OCI-LY3 (cell line): ENCODE measurements around the gene BCL2L15.

Experiments
- EZH2phosphoT487 ChIP-seq: fragments of 200-600 bp; shearing (Covaris generic); IDR thresholded peaks from 2 replicates; pipeline ENCODE4 v1.6.1; 2018; ENCODE audit warnings: antibody characterized with exemption, mixed run types, low read depth
- TF ChIP-seq, protein P1 (sequence below): fragments of 200-600, 300-600 bp; sonication (generic); IDR thresholded peaks from 2 replicates; pipeline ENCODE4 v1.5.1; 2014; ENCODE audit warnings: antibody characterized with exemption, low read length, low read depth

DNA sequence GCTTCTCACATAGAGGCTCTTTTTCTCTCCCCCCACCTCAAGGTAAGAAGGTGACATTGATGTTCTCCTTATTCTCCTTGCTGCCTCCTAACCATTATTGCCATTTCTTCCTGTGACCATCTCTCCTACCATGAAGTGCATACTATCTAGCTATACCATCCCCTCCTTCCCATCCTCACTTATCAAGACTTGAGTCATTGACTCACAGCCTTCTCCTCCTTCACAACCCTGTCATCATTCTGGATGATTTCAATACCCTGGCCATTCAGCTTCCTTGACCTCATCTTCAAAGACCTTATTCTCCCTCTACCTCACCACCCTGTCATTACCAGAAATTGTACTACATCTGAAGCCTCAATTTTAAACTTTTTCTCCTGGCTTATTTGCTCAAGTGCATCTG lies 30.9 kb upstream of the BCL2L15 start:
- TF ChIP-seq, protein P1, sequence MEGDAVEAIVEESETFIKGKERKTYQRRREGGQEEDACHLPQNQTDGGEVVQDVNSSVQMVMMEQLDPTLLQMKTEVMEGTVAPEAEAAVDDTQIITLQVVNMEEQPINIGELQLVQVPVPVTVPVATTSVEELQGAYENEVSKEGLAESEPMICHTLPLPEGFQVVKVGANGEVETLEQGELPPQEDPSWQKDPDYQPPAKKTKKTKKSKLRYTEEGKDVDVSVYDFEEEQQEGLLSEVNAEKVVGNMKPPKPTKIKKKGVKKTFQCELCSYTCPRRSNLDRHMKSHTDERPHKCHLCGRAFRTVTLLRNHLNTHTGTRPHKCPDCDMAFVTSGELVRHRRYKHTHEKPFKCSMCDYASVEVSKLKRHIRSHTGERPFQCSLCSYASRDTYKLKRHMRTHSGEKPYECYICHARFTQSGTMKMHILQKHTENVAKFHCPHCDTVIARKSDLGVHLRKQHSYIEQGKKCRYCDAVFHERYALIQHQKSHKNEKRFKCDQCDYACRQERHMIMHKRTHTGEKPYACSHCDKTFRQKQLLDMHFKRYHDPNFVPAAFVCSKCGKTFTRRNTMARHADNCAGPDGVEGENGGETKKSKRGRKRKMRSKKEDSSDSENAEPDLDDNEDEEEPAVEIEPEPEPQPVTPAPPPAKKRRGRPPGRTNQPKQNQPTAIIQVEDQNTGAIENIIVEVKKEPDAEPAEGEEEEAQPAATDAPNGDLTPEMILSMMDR: no peak
- no peak for TF ChIP-seq EZH2phosphoT487
